HG03571 (cell line): Measurements from ENCODE around the gene TKFC.
"Not testable (repeated sequence)": the region's sequence is repeated elsewhere in the genome, so short reads cannot be mapped to it uniquely, and the experiment has no call there.

ENCODE experiments used
- ATAC-seq: cut with Tn5 transposase; IDR thresholded peaks from one replicate; pipeline ENCODE4 v1.9.1; 2021; ENCODE audit not compliant: unreplicated experiment

Gene TKFC

DNA sequence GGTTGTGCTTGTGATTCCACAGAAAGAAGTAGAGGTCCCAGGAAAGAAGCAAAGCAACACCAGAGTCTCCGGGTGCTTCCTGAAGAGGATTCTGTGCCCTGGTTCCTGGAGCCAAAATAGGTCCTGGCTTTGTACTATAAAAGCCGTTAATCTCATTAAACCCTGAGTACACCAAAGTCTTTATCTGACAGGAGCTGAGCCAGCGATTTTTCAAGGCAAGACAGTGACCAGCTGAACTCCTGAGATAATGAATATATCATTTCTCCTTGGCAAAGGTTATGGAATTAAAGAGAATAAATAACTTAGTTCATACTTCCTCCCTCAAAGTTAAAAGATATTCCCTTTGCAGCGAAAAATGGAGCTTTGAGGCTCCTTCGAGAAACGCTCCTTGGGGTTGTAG is 34.4 kb downstream of the TKFC start:
- no peak for ATAC-seq

DNA sequence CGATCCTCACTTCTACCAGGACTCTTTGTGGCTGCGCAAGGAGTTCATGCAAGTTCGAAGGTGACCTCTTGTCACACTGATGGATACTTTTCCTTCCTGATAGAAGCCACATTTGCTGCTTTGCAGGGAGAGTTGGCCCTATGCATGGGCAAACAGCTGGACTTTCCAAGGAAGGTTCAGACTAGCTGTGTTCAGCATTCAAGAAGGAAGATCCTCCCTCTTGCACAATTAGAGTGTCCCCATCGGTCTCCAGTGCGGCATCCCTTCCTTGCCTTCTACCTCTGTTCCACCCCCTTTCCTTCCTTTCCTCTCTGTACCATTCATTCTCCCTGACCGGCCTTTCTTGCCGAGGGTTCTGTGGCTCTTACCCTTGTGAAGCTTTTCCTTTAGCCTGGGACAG is 35.6 kb downstream of the TKFC start:
- no peak for ATAC-seq

DNA sequence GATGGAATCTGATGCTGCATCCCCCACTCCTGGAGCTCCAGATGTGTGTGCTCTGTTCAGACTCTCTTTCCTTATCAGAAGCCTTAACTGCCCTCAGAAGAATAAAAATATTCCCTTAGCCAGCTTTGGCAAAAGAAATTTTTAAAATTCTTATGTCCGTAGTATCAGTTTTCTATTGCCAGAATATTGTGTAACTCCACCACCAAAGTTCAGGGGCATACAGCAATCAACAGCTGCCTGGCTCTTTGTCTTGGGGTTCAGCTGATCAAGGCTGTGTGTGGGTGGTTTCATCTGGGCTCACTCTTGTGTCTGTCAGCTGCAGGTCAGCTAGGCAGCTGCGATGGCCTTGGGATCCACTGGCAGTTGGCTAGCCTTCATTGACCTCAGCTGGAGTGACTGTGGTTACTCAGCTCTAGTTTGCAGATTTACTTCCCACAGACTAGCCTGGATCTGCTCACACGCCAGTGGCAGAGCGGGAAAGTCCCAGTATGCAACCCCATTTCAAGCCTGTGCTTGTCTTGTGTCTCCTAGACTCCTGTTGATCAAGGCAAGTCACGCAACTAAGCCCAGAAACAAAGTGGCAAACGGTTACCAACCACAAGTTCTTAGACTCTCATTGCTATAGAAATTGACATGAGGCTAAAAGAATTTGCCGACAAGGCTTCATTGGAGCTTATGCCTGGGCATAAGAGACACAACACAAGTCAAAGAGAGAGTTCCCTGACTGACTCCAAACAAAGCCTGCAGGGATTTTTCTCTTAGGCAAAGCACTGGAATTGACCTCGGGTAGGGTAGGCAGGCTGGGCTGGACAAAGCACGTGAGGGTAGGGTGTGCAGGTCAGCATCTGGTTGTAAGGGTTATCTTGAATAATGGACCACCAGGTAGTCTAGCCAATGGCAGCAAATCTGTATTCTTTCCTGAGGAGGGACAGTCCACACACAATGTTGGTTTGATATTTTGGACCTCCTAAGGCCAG is 36.6 kb downstream of the TKFC start:
- no peak for ATAC-seq

DNA sequence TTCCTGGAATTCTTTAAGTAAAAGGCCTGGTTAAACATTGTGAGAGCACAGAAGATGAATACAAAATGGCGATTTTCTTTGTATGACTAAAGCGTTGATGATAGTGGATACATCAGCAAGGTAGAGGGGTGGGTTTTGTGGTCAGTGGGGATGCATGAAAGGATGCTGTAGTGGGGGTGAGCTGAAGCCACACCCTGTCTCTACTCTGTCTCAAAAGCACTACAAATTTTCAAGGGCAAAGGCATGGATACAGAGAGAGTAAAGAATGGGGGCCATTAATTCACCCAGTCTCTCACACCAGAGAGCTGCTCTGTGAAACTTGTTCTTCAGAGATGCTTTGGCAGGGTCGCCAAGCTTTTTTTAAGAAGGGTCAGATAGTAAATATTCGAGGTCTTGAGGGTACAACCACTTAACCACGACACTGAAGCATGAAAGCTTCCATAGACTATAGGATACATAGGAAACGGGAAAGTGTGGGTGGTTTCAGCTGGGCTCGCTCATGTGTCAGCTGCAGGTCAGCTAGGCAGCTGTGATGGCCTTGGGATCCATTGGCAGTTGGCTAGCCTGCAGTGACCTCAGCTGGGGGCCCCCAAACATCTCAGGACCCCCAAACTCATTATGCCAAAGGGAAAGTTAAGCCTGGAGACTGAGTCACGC is 37.4 kb downstream of the TKFC start:
- ATAC-seq: no peak

DNA sequence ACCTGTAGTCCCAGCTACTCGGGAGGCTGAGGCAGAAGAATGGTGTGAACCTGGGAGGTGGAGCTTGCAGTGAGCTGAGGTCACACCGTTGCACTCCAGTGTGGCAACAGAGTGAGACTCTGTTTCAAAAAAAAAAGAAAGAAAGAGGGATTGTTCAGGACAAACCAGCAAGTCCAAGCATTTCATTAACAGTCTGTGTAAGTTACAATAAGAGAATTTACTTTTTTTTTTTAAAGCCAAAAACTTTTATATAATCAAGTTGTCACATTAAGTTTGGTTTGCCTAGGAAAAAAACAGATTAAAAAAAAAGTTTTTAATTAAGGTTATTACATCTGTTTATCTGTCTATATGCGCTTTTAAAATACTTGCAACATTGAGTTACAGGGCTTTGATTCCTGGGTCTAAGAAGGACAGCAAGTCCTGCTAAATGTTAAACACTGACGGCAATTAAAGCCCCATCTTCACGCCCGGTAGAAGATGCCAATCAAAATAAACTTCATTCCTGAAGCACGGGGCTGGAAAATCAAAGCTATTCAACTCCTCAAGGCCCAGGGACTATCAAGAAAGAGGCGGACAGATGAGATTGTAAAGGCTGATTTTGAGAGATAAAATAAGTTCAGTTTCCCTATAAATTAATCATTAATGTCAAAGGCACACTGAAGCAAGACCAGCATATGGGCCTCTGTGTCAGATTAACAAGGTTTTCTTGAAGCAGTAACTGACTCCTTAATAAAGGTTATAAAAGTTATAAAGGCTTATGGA is 39.8 kb downstream of the TKFC start:
- no peak for ATAC-seq

DNA sequence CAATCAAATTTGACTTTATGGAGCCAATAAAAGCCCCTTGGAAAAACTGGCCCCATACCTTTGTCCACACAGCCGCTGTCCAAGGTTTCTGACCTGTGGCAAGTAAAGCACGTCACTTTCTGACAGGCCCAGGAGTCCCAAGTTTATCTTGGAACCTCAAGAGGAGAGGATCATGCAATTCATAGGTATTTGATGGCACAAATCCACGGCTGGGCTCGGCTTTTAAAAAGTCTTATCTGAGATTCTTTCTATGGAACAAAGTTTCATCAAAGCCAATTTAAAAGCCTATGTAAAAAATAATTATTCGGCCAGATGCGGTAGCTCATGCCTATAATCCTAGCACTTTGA is 42.7 kb downstream of the TKFC start:
- ATAC-seq: no peak

DNA sequence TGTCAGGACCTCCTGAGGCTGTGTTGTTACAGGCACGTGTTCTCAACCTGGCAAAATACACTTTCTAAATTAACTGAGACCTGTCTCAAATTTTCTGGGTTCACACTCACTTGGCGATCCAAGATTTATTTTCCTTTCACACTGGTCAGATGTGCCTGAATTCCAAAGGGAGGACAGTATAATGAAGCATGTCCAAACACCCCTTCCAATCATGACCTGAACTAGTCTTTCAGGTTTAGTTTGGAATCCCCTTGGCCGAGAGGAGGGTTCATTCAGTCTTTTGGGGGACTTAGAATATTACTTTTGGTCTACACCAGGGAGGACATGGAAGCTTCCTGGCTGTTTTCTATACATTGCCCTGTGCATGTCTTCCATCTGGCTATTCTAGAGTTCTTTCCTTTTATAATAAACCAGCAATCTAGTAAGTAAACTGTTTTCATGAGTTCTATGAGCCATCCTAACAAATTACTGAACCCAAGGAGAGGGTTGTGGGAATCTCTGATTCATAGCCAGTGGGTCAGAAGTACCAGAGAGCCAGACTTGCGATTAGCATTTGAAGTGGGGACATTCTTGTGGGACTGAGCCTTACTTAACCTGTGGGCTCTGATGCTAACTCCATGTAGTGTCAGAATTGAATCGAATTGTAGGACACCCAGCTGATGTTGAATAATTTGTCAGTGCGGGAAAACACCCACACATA is 44.6 kb downstream of the TKFC start:
- ATAC-seq: no peak

DNA sequence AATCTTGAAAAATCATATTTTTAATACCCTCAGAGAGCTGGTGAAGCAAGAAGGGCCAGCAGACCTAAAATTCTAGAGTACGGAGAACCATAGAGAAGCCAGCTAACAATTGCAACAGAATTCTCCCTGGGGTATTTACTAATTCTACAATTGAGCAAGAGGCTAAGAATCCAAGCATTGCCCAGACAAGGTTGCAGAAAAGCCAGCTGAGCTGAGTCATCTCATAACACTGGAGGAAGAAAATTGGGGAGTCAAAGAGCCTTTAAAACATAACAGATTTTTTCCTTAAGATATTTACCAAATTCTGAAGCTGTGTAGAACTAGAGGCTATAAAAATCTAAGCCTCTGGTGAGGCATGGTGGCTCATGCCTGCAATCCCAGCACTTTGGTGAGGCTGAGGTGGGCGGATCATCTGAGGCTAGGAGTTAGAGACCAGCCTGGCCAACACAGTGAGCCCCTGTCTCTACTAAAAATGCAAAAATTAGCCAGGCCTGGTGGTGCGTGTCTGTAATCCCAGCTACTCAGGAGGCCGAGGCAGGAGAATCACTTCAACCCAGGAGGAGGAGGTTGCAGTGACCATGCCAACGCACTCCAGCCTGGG is 45.8 kb downstream of the TKFC start:
- no peak for ATAC-seq

DNA sequence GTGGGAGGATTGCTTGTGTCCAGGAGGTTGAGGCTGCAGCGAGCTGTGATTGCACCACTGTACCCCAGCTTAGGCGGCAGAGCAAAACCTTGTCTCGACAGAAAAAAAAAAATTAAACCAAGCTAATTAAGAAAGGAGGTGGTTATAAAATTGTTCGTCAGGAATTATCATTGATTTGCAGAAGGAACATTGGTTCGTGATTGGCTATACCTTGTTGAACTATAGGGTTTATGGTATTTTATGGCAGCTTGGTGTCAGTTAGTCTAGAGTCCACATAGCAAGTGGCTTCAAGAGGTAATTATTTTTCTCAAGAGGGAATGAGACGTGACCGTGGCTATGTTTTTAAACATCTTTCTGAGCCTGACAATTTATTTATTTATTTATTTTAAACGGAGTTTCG is 47.9 kb downstream of the TKFC start:
- ATAC-seq: no peak

DNA sequence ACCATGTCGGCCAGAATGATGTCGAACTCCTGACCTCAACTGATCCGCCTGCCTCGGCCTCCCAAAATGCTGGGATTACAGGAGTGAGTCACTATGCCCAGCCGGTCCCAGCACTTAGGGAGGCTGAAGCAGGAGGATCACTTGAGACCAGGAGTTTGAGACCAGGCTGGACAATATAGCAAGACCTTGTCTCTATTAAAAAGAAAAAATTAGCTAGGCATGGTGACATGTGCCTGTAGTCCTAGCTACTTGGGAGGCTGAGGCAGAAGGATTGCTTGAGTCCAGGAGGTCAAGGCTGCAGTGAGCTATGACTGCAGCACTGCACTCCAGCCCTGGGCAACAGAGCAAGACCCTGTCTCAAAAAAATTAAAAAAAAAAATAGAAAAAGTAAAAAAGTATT is 50.8 kb downstream of the TKFC start:
- not testable (repeated sequence) for ATAC-seq

DNA sequence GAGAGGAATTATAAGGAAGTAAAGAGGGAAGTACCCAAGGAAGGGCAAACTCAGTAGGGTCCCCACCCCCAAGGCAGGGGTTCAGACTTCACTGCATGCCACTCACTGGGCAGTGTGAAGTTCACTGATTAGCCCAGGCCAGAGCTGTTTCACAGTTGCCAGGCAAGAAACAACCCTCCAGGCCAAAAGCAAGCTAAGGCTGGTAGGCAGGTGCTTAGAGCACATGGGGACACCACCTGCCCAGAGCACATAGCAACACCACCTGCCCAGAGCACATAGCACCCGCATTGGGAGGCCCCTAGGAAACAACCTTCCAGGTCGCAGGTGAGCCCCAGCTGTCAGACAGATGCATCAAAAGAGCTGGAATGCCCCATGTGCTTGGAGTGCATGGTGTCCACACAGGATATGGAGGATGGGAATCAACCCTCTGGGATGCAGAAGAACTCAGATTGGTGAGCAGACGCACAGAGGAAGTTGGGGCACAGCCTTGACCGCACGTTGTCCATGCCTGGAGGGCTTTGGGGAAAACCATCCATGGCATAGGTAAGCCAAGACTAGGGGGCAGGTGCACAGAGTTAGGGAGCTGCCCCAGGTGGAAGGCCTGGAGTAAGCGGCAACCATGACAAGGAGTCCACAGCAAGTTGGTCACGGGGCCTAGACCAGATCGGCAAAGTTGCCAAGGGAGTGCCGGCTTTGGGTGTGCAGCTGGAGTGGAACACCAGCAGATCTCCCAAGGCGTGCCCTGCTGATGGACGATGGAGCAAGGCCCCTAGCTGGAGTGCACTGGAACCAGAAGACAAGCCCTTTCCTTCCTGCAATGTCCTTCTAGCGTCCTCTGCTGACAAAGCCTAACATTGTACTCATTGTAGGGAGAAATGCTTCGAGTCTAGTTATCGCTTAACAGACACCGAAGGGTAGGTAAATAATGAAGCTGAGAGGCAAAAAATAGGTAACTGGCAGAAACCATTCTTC is 51.5 kb downstream of the TKFC start:
- no peak for ATAC-seq

DNA sequence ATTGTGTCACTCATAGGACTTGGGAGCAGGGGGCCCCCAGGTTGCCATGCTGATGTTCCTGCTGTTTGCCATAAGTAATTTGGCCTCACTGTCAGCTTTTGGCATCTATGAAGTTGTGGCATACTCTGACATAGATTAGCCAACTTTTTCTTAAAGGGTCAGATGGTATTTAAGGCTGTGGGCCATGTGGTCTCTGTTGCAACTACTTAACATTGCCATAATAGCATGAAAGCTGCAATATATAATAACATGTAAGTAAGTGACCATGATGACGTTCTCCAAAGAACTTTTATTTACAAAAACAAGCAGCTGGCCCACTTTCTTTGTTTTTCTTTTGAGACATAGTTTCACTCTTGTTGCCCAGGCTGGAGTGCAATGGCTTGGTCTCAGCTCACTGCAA is 57.1 kb downstream of the TKFC start:
- no peak for ATAC-seq

DNA sequence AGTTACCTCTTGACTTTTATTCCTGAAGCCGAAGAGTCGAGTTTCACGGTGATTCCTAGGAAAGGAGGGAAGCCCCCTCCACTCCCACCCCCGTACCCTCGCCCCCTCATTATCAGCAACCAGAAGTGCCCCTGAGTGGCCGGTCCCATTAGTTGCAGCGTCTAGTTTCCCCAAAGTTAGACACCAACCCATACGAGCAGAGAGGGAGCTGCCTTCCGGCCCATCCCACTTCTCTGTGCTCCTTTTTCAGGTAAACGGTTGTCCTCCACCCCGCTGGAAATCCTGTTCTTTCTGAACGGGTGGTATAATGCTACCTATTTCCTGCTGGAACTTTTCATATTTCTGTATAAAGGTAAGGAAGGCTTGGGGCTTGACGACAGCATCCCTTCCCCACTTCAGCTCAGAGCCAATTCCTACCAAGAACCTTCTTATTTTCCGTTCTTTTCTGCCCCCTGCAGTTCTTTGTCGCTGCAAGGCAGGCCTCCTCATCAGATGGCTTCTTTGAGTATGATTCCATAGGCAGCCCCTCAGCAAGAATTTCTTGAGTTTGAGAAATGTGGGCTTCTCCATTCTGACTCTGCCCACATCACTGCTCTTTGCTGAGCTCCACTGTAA is 60.1 kb downstream of the TKFC start:
- no peak for ATAC-seq
